ENCODE results near the gene KRT39. TPM values are rescaled to one million over a fixed set of nuclear protein-coding genes. Genes with fewer than 3 reads are reported as not detected.

Gene KRT39
- total and polyA plus RNA-seq, 2 of the 8 experiments (the other 6 are each of a cell fraction or from before 2014, with no cell fraction given) = not detected

DNA sequence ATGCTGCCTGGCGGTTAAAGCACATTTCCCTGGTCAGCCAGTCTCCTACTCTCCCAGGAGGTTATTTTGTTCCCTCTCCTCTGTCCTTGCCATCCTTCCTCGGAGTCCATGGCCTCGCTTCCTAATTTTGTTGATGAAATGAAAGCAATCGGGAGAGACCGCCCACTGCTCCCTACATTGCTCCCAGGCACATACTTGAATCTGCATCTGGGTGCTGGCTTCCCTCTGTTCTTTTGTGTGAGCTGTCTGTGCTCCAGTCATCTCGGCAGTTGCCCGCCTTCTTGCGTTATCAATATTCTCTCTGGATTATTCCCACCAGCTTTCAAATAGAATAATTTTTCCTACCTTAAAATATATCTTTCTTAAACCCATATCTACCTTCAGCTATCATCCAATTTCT lies 40.4 kb downstream of the KRT39 start (continued):
- no peak for TF ChIP-seq CHD1 (IDR thresholded peaks at IDR 0.05; ENCODE audit: low read depth, low read length)
- no peak for TF ChIP-seq EP300 (IDR thresholded peaks at IDR 0.05; ENCODE audit: borderline replicate concordance in 1 of 2, low read depth in 2 of 2, low read length in 2 of 2)
- no peak for TF ChIP-seq SP4 (IDR thresholded peaks at IDR 0.05; ENCODE audit: low read length)
- no peak for TF ChIP-seq E2F6 (IDR thresholded peaks at IDR 0.05)
- no peak for TF ChIP-seq POLR2AphosphoS5 (IDR thresholded peaks at IDR 0.05; ENCODE audit: low read depth, low read length)
- TF ChIP-seq CREB1 (IDR thresholded peaks at IDR 0.05) = no peak
